Liver (tissue), 9 donors: ENCODE results near the gene NR1D2. TPM values are rescaled to one million over a fixed set of nuclear protein-coding genes. Genes with fewer than 3 reads are reported as not detected.

ENCODE experiments used
- DNase-seq: peaks from one replicate; pipeline ENCODE4 v3.0.0-alpha.2; 2017; ENCODE audit warnings: low spot score
- H3K27ac ChIP-seq, 2 donors: one replicate each; pipeline ENCODE4 v1.7.0; 2013; ENCODE audit warnings: inconsistent platforms in 2 of 2, low read length in 2 of 2, control low read depth in 1 of 2, low read depth in 1 of 2, mild to moderate bottlenecking in 1 of 2
- H3K27me3 ChIP-seq, 4 donors: one replicate each; pipeline versions ENCODE4 v1.6.1 to v1.7.0; 2013; ENCODE audit warnings: low read length in 3 of 4, inconsistent platforms in 1 of 4, mild to moderate bottlenecking in 1 of 4, moderate library complexity in 1 of 4; ENCODE audit not compliant: control insufficient read depth in 4 of 4, insufficient read depth in 4 of 4
- H3K36me3 ChIP-seq, 4 donors: one replicate each; pipeline versions ENCODE4 v1.6.1 to v1.7.0; 2013; ENCODE audit warnings: low read length in 3 of 4, mild to moderate bottlenecking in 3 of 4, low read depth in 1 of 4, moderate library complexity in 1 of 4; ENCODE audit not compliant: control insufficient read depth in 4 of 4, insufficient read depth in 3 of 4
- H3K4me1 ChIP-seq, 4 donors: one replicate each; pipeline versions ENCODE4 v1.6.1 to v1.7.0; 2013; ENCODE audit warnings: low read length in 3 of 4, mild to moderate bottlenecking in 3 of 4, moderate library complexity in 1 of 4; ENCODE audit not compliant: control insufficient read depth in 4 of 4, insufficient read depth in 4 of 4
- H3K4me3 ChIP-seq, 3 donors: one replicate each; pipeline versions ENCODE4 v1.6.1 to v1.7.0; 2013; ENCODE audit warnings: low read length in 3 of 3, control low read depth in 1 of 3, low read depth in 1 of 3, mild to moderate bottlenecking in 1 of 3
- H3K9ac ChIP-seq, 2 donors: one replicate each; pipeline ENCODE4 v1.7.0; 2013; ENCODE audit warnings: low read length in 2 of 2, mild to moderate bottlenecking in 2 of 2, moderate library complexity in 2 of 2, control low read depth in 1 of 2, low read depth in 1 of 2
- H3K9me3 ChIP-seq, 4 donors: one replicate each; pipeline versions ENCODE4 v1.6.1 to v1.7.0; 2013; ENCODE audit warnings: low read length in 3 of 4; ENCODE audit not compliant: control insufficient read depth in 4 of 4
- EGR1 ChIP-seq, 2 donors: IDR thresholded peaks; 2 replicates each; pipeline ENCODE4 v1.6.1; 2016 to 2018; ENCODE audit warnings: antibody characterized with exemption in 2 of 2, low read depth in 2 of 2
- FOXA2 ChIP-seq: IDR thresholded peaks from 2 replicates; pipeline ENCODE4 v1.6.1; 2016; ENCODE audit warnings: antibody characterized with exemption
- GABPA ChIP-seq, 2 donors: IDR thresholded peaks in 1 of 2; conservative IDR thresholded peaks in 1 of 2; 2 replicates each; pipeline ENCODE4 v1.6.1; 2016; ENCODE audit warnings: antibody characterized with exemption in 2 of 2, mild to moderate bottlenecking in 1 of 2, moderate library complexity in 1 of 2
- HNF4A ChIP-seq, 2 donors: conservative IDR thresholded peaks; 2 replicates each; pipeline ENCODE4 v1.6.1; 2016; ENCODE audit warnings: antibody characterized with exemption in 2 of 2, mild to moderate bottlenecking in 2 of 2
- HNF4G ChIP-seq: IDR thresholded peaks from 2 replicates; pipeline ENCODE4 v1.6.1; 2016; ENCODE audit warnings: antibody characterized with exemption
- JUND ChIP-seq, 2 donors: IDR thresholded peaks; 2 replicates each; pipeline ENCODE4 v1.6.1; 2016; ENCODE audit warnings: antibody characterized with exemption in 2 of 2
- NR2F2 ChIP-seq: IDR thresholded peaks from 2 replicates; pipeline ENCODE4 v1.6.1; 2016; ENCODE audit warnings: antibody characterized with exemption
- RAD21 ChIP-seq, 2 donors: IDR thresholded peaks; 2 replicates each; pipeline ENCODE4 v1.6.1; 2016; ENCODE audit warnings: antibody characterized with exemption in 2 of 2, mild to moderate bottlenecking in 2 of 2
- RXRA ChIP-seq, 2 donors: IDR thresholded peaks; 2 replicates each; pipeline ENCODE4 v1.6.1; 2017 to 2018; ENCODE audit warnings: antibody characterized with exemption in 2 of 2, mild to moderate bottlenecking in 1 of 2
- SP1 ChIP-seq: IDR thresholded peaks from 2 replicates; pipeline ENCODE4 v1.6.1; 2018; ENCODE audit warnings: antibody characterized with exemption, mild to moderate bottlenecking
- TAF1 ChIP-seq: conservative IDR thresholded peaks from 2 replicates; pipeline ENCODE4 v1.6.1; 2016; ENCODE audit warnings: antibody characterized with exemption, mild to moderate bottlenecking
- YY1 ChIP-seq: IDR thresholded peaks from 2 replicates; pipeline ENCODE4 v1.6.1; 2016; ENCODE audit warnings: antibody characterized with exemption, mild to moderate bottlenecking
- WGBS: extraction: QIAGEN DNeasy Blood & Tissue Kit; methylation state at CpG from one replicate; pipeline ENCODE4 v1.1.7; 2013; 5-methylcytosine and 5-hydroxymethylcytosine counted together
- polyA plus RNA-seq, 2 donors: library from polyadenylated mRNA; stranded (reverse) in 1 of 2; unstranded in 1 of 2; fragments of 200-250 nt in 1 of 2; fragments of >200 nt in 1 of 2; fragmentation: Nextera tagmentation in 1 of 2; extraction: Ambion mirVana in 1 of 2; gene quantifications; one replicate each; pipeline versions ENCODE4 v1.2.1 to v1.2.3, GENCODE V29; 2013 to 2015
- total RNA-seq, 2 donors: library from RNA; depleted of rRNA; stranded (reverse); fragments of >200 nt; gene quantifications; one replicate each; pipeline ENCODE4 v1.2.3, GENCODE V29; 2014
- TF ChIP-seq, protein P1 (sequence below): fragments of 150-350 bp; IDR thresholded peaks from 2 replicates; pipeline ENCODE4 v1.5.1; 2017; ENCODE audit warnings: improper control_type of control experiment, low read depth, low read length; ENCODE audit not compliant: missing input control
- TF ChIP-seq, protein P2 (sequence below): IDR thresholded peaks from 2 replicates; pipeline ENCODE4 v1.6.1; 2016; ENCODE audit warnings: antibody characterized with exemption
- TF ChIP-seq, protein P3 (sequence below): IDR thresholded peaks from 2 replicates; pipeline ENCODE4 v1.6.1; 2016; ENCODE audit warnings: antibody characterized with exemption, mild to moderate bottlenecking
- TF ChIP-seq, protein P4 (sequence below): IDR thresholded peaks from 2 replicates; pipeline ENCODE4 v1.6.1; 2016; ENCODE audit warnings: antibody characterized with exemption
- donor health status: healthy.
- donor health status: healthy.
- donor health status: healthy.
- donor health status: healthy.
- donor health status: healthy.

NR1D2 gene
- total and polyA plus RNA-seq, 4 donors, result 7.3 to 25.5 (median 9.2) TPM

DNA sequence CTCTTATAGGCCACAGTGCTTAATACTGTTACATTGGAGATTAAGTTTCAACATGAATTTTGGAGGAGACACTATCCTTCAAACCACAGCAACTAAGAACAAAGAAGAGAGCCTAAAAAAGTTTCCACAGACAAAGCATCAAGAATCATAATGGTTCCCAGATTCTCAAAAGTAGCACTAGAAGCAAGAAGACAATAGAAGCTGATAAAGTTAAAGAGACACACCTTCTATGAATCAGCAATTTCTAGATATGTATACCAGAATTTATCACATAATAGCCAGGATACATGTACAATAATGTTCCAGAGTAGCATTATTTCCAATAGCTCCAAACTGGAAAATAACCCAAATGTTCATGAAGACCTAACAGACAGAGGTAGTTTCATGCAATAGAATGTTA, 40.5 kb upstream of the NR1D2 start:
- no peak for DNase-seq
- peaks cover 2 to 20% (median 13%) of the 10 kb centered on the region in 4 donors for H3K36me3 ChIP-seq
- H3K4me1 ChIP-seq, result no peaks in the 10 kb centered on the region
- H3K9me3 ChIP-seq, result no peaks in the 10 kb centered on the region
- no peak overlapping the region for H3K27ac ChIP-seq
- no peak for TF ChIP-seq FOXA2
- TF ChIP-seq NR2F2, result no peak
- H3K27me3 ChIP-seq, result no peaks in the 10 kb centered on the region
- H3K9ac ChIP-seq, result no peak overlapping the region
- no peak overlapping the region for H3K4me3 ChIP-seq

DNA sequence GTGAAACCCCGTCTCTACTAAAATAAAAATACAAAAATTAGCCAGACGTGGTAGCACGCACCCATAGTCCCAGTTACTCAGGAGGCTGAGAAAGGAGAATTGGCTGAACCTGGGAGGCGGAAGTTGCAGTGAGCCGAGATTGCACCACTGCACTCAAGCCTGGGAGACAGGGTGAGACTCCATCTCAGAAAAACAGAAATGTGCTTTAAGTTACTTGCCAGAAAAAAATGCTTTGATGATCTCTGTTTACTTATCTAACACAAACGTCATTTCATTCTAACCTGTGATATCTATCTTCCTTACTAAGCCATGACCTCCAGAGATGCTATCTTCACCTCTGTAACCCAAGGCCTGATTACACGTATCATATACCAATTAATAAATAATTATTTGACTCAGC, 35.7 kb upstream of the NR1D2 start:
- H3K27me3 ChIP-seq, result no peaks in the 10 kb centered on the region
- H3K9ac ChIP-seq, result no peak overlapping the region
- H3K27ac ChIP-seq, result no peak overlapping the region
- TF ChIP-seq, protein P1, sequence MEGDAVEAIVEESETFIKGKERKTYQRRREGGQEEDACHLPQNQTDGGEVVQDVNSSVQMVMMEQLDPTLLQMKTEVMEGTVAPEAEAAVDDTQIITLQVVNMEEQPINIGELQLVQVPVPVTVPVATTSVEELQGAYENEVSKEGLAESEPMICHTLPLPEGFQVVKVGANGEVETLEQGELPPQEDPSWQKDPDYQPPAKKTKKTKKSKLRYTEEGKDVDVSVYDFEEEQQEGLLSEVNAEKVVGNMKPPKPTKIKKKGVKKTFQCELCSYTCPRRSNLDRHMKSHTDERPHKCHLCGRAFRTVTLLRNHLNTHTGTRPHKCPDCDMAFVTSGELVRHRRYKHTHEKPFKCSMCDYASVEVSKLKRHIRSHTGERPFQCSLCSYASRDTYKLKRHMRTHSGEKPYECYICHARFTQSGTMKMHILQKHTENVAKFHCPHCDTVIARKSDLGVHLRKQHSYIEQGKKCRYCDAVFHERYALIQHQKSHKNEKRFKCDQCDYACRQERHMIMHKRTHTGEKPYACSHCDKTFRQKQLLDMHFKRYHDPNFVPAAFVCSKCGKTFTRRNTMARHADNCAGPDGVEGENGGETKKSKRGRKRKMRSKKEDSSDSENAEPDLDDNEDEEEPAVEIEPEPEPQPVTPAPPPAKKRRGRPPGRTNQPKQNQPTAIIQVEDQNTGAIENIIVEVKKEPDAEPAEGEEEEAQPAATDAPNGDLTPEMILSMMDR, result no peak
- TF ChIP-seq HNF4G, result no peak
- TF ChIP-seq HNF4A (conservative IDR thresholded peaks at IDR 0.05), result no peak
- TF ChIP-seq TAF1, result no peak
- no peak for TF ChIP-seq SP1
- no peak for TF ChIP-seq NR2F2
- TF ChIP-seq FOXA2, result no peak
- no peak for TF ChIP-seq GABPA (IDR thresholded peaks at IDR 0.05 in 1 of 2, conservative IDR thresholded peaks at IDR 0.05 in 1 of 2)
- TF ChIP-seq, protein P2, sequence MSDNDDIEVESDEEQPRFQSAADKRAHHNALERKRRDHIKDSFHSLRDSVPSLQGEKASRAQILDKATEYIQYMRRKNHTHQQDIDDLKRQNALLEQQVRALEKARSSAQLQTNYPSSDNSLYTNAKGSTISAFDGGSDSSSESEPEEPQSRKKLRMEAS, result no peak
- TF ChIP-seq EGR1 (IDR thresholded peaks at IDR 0.05; ENCODE audit: low read depth in 2 of 2), result no peak
- TF ChIP-seq RXRA (IDR thresholded peaks at IDR 0.05), result no peak
- no peak for TF ChIP-seq YY1
- no peak for TF ChIP-seq JUND (IDR thresholded peaks at IDR 0.05)
- TF ChIP-seq RAD21 (IDR thresholded peaks at IDR 0.05), result no peak
- TF ChIP-seq, protein P3, sequence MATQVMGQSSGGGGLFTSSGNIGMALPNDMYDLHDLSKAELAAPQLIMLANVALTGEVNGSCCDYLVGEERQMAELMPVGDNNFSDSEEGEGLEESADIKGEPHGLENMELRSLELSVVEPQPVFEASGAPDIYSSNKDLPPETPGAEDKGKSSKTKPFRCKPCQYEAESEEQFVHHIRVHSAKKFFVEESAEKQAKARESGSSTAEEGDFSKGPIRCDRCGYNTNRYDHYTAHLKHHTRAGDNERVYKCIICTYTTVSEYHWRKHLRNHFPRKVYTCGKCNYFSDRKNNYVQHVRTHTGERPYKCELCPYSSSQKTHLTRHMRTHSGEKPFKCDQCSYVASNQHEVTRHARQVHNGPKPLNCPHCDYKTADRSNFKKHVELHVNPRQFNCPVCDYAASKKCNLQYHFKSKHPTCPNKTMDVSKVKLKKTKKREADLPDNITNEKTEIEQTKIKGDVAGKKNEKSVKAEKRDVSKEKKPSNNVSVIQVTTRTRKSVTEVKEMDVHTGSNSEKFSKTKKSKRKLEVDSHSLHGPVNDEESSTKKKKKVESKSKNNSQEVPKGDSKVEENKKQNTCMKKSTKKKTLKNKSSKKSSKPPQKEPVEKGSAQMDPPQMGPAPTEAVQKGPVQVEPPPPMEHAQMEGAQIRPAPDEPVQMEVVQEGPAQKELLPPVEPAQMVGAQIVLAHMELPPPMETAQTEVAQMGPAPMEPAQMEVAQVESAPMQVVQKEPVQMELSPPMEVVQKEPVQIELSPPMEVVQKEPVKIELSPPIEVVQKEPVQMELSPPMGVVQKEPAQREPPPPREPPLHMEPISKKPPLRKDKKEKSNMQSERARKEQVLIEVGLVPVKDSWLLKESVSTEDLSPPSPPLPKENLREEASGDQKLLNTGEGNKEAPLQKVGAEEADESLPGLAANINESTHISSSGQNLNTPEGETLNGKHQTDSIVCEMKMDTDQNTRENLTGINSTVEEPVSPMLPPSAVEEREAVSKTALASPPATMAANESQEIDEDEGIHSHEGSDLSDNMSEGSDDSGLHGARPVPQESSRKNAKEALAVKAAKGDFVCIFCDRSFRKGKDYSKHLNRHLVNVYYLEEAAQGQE, result no peak
- TF ChIP-seq, protein P4, sequence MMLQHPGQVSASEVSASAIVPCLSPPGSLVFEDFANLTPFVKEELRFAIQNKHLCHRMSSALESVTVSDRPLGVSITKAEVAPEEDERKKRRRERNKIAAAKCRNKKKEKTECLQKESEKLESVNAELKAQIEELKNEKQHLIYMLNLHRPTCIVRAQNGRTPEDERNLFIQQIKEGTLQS, result no peak
- no peak overlapping the region for H3K4me3 ChIP-seq
- no peak for DNase-seq
- peaks cover 0 to 9% (median 8%) of the 10 kb centered on the region in 4 donors for H3K4me1 ChIP-seq
- peaks cover 0 to 19% (median 9%) of the 10 kb centered on the region in 4 donors for H3K36me3 ChIP-seq
- WGBS, result 87% methylated on average over 7 of the region's 7 CpGs
- H3K9me3 ChIP-seq, result no peaks in the 10 kb centered on the region
